ENCODE results near the gene PLEKHM2.
A peak's percentile ranks its signal among the peaks of the same experiment; 100 is the strongest.

PLEKHM2 gene

GRCh38 chr1:15692121-15692682 lies 8.1 kb downstream of the PLEKHM2 start:
- H3K36me3 ChIP-seq (ENCODE audit: insufficient read depth, low read length), result peaks cover 18% of the 10 kb centered on the region
- no peak overlapping the region for H3K4me3 ChIP-seq (ENCODE audit: low read depth, low read length, poor library complexity, severe bottlenecking)
- H3K9me2 ChIP-seq (ENCODE audit: low read depth, low read length), result no peaks in the 10 kb centered on the region
- peaks cover 17% of the 10 kb centered on the region for H3K4me1 ChIP-seq (ENCODE audit: insufficient read depth, low read length, severe bottlenecking)
- no peak overlapping the region for H3K9ac ChIP-seq (ENCODE audit: low read length)
- H4K20me1 ChIP-seq (ENCODE audit: insufficient read depth, low read length), result no peaks in the 10 kb centered on the region
- H3K79me2 ChIP-seq (ENCODE audit: insufficient read depth, low read length), result peaks cover 36% of the 10 kb centered on the region
- no peak overlapping the region for H3K27ac ChIP-seq (ENCODE audit: low read depth, low read length, poor library complexity, severe bottlenecking)
- no peaks in the 10 kb centered on the region for H3K27me3 ChIP-seq (ENCODE audit: insufficient read depth, low read length)
- H3K4me2 ChIP-seq (ENCODE audit: low read length), result no peak overlapping the region
- no peaks in the 10 kb centered on the region for H3F3A ChIP-seq (ENCODE audit: insufficient read depth, low read length)
- no peaks in the 10 kb centered on the region for H3K9me3 ChIP-seq (ENCODE audit: low read length)
- H2AFZ ChIP-seq (ENCODE audit: low read length), result no peak overlapping the region
- TF ChIP-seq EZH2 (IDR thresholded peaks at IDR 0.05; ENCODE audit: borderline replicate concordance, low read length) (no peak), CTCF (IDR thresholded peaks at IDR 0.05; ENCODE audit: low read length) (no peak)

GRCh38 chr1:15693371-15693770 lies 9.3 kb downstream of the PLEKHM2 start:
- no peak overlapping the region for H2AFZ ChIP-seq (ENCODE audit: low read length)
- peak overlapping the region; percentile 31 for H3K27ac ChIP-seq (ENCODE audit: low read depth, low read length, poor library complexity, severe bottlenecking)
- no peak for TF ChIP-seq CTCF (IDR thresholded peaks at IDR 0.05; ENCODE audit: low read length)
- no peak for TF ChIP-seq EZH2 (IDR thresholded peaks at IDR 0.05; ENCODE audit: borderline replicate concordance, low read length)
- no peaks in the 10 kb centered on the region for H3K27me3 ChIP-seq (ENCODE audit: insufficient read depth, low read length)
- no peaks in the 10 kb centered on the region for H3K9me3 ChIP-seq (ENCODE audit: low read length)
- no peaks in the 10 kb centered on the region for H4K20me1 ChIP-seq (ENCODE audit: insufficient read depth, low read length)
- peaks cover 27% of the 10 kb centered on the region for H3K79me2 ChIP-seq (ENCODE audit: insufficient read depth, low read length)
- H3K9me2 ChIP-seq (ENCODE audit: low read depth, low read length), result no peaks in the 10 kb centered on the region
- H3F3A ChIP-seq (ENCODE audit: insufficient read depth, low read length), result no peaks in the 10 kb centered on the region
- H3K4me1 ChIP-seq (ENCODE audit: insufficient read depth, low read length, severe bottlenecking), result peaks cover 29% of the 10 kb centered on the region
- H3K9ac ChIP-seq (ENCODE audit: low read length), result no peak overlapping the region
- H3K4me2 ChIP-seq (ENCODE audit: low read length), result no peak overlapping the region
- peaks cover 10% of the 10 kb centered on the region for H3K36me3 ChIP-seq (ENCODE audit: insufficient read depth, low read length)
- no peak overlapping the region for H3K4me3 ChIP-seq (ENCODE audit: low read depth, low read length, poor library complexity, severe bottlenecking)

- peak overlapping the region; percentile 50 for H3K4me3 ChIP-seq (ENCODE audit: low read depth, low read length, poor library complexity, severe bottlenecking)
- no peaks in the 10 kb centered on the region for H4K20me1 ChIP-seq (ENCODE audit: insufficient read depth, low read length)
- peaks cover 38% of the 10 kb centered on the region for H3K4me1 ChIP-seq (ENCODE audit: insufficient read depth, low read length, severe bottlenecking)
- no peak for TF ChIP-seq EZH2 (IDR thresholded peaks at IDR 0.05; ENCODE audit: borderline replicate concordance, low read length)
- no peak for TF ChIP-seq CTCF (IDR thresholded peaks at IDR 0.05; ENCODE audit: low read length)
- H3K9me2 ChIP-seq (ENCODE audit: low read depth, low read length), result no peaks in the 10 kb centered on the region
- no peaks in the 10 kb centered on the region for H3K9me3 ChIP-seq (ENCODE audit: low read length)
- H2AFZ ChIP-seq (ENCODE audit: low read length), result no peak overlapping the region
- no peaks in the 10 kb centered on the region for H3F3A ChIP-seq (ENCODE audit: insufficient read depth, low read length)
- no peaks in the 10 kb centered on the region for H3K27me3 ChIP-seq (ENCODE audit: insufficient read depth, low read length)
- peak overlapping the region; percentile 63 for H3K9ac ChIP-seq (ENCODE audit: low read length)
- no peaks in the 10 kb centered on the region for H3K36me3 ChIP-seq (ENCODE audit: insufficient read depth, low read length)
- peaks cover 9% of the 10 kb centered on the region; the same call in 1 of the 2 replicates for H3K79me2 ChIP-seq (ENCODE audit: insufficient read depth, low read length)
- H3K27ac ChIP-seq (ENCODE audit: low read depth, low read length, poor library complexity, severe bottlenecking), result peak overlapping the region; percentile 97
- H3K4me2 ChIP-seq (ENCODE audit: low read length), result peak overlapping the region; percentile 74
Measured at GRCh38 chr1:15696956-15697521, 12.9 kb downstream of the PLEKHM2 start.

Measured in OCI-LY1 (cell line).